ENCODE measurements around the gene THRSP. TPM values are rescaled to one million over a fixed set of nuclear protein-coding genes. Genes with fewer than 3 reads are reported as not detected.

THRSP gene
- total RNA-seq, 4 donors from 2014 or later = not detected

GRCh38 chr11:78066471-78066870 lies 2.8 kb downstream of the THRSP start:
- Histone ChIP-seq H3K4me1 (peaks cover 0 to 14% (median 7%) of the 10 kb centered on the region in 4 donors), H3K36me3 (peaks cover 5 to 41% (median 30%) of the 10 kb centered on the region in 4 donors), H3K9me3 (no peaks in the 10 kb centered on the region), H3K27me3 (no peaks in the 10 kb centered on the region), H3K27ac (replicated peaks in 1 of 4) (no peak overlapping the region), H3K4me3 (no peak overlapping the region)
- DNase-seq (ENCODE audit: extremely low spot score) = no peak
- TF ChIP-seq CTCF (IDR thresholded peaks at IDR 0.05) (no peak), POLR2A (IDR thresholded peaks at IDR 0.05; ENCODE audit: low read depth) (no peak), EP300 (IDR thresholded peaks at IDR 0.05) (no peak), POLR2AphosphoS5 (IDR thresholded peaks at IDR 0.05) (no peak)
- intact Hi-C loops (cut with DNase I) = no loop called here
- 74% methylated on average over 2 of the region's 2 CpGs for WGBS

GRCh38 chr11:78067704-78068103 lies 4.0 kb downstream of the THRSP start:
- 97% methylated on average over 4 of the region's 4 CpGs for WGBS
- peaks cover 5 to 53% (median 41%) of the 10 kb centered on the region in 4 donors for H3K36me3 ChIP-seq

GRCh38 chr11:78069465-78069864 lies 5.8 kb downstream of the THRSP start:
- peaks cover 5 to 54% (median 41%) of the 10 kb centered on the region in 4 donors for H3K36me3 ChIP-seq
- intact Hi-C loops (cut with DNase I) = no loop called here
- no peaks in the 10 kb centered on the region for H3K27me3 ChIP-seq
- H3K4me1 ChIP-seq = peaks cover 0 to 17% (median 7%) of the 10 kb centered on the region in 4 donors
- 60% methylated on average over 2 of the region's 2 CpGs for WGBS
- no peak for TF ChIP-seq CTCF (IDR thresholded peaks at IDR 0.05)
- TF ChIP-seq POLR2AphosphoS5 (IDR thresholded peaks at IDR 0.05) = no peak
- H3K9me3 ChIP-seq = no peaks in the 10 kb centered on the region
- no peak for DNase-seq (ENCODE audit: extremely low spot score)
- H3K27ac ChIP-seq (replicated peaks in 1 of 4) = no peak overlapping the region
- H3K4me3 ChIP-seq = no peak overlapping the region

More at GRCh38 chr11:78067704-78068103, 4.0 kb downstream of the THRSP start:
- H3K9me3 ChIP-seq = no peaks in the 10 kb centered on the region
- TF ChIP-seq POLR2A (IDR thresholded peaks at IDR 0.05; ENCODE audit: low read depth) = no peak
- TF ChIP-seq CTCF (IDR thresholded peaks at IDR 0.05) = no peak
- TF ChIP-seq EP300 (IDR thresholded peaks at IDR 0.05) = no peak
- no peak for TF ChIP-seq POLR2AphosphoS5 (IDR thresholded peaks at IDR 0.05)
- peaks cover 0 to 11% (median 7%) of the 10 kb centered on the region in 4 donors for H3K4me1 ChIP-seq
- no peak for DNase-seq (ENCODE audit: extremely low spot score)
- H3K4me3 ChIP-seq = no peak overlapping the region
- H3K27me3 ChIP-seq = no peaks in the 10 kb centered on the region
- intact Hi-C loops (cut with DNase I) = no loop called here
- no peak overlapping the region for H3K27ac ChIP-seq (replicated peaks in 1 of 4)

- Histone ChIP-seq H3K27ac (replicated peaks in 1 of 4) (no peak overlapping the region), H3K36me3 (peaks cover 5 to 54% (median 41%) of the 10 kb centered on the region in 4 donors), H3K9me3 (no peaks in the 10 kb centered on the region), H3K4me3 (no peak overlapping the region), H3K27me3 (no peaks in the 10 kb centered on the region), H3K4me1 (peaks cover 4 to 28% (median 17%) of the 10 kb centered on the region in 4 donors)
- intact Hi-C loops (cut with DNase I) = no loop called here
- 69% methylated on average over 2 of the region's 2 CpGs for WGBS
- DNase-seq (ENCODE audit: extremely low spot score) = no peak
- TF ChIP-seq POLR2AphosphoS5 (IDR thresholded peaks at IDR 0.05) = no peak
- TF ChIP-seq POLR2A (IDR thresholded peaks at IDR 0.05; ENCODE audit: low read depth) = no peak
- TF ChIP-seq CTCF (IDR thresholded peaks at IDR 0.05) = no peak
- no peak for TF ChIP-seq EP300 (IDR thresholded peaks at IDR 0.05)
Observed at GRCh38 chr11:78070621-78071020, 7.0 kb downstream of the THRSP start.

- TF ChIP-seq POLR2AphosphoS5 (IDR thresholded peaks at IDR 0.05) (no peak), CTCF (IDR thresholded peaks at IDR 0.05) (no peak), POLR2A (IDR thresholded peaks at IDR 0.05; ENCODE audit: low read depth) (no peak), EP300 (IDR thresholded peaks at IDR 0.05) (no peak)
Observed at GRCh38 chr11:78071717-78072116, 8.1 kb downstream of the THRSP start.

More at GRCh38 chr11:78071717-78072116, 8.1 kb downstream of the THRSP start:
- DNase-seq (ENCODE audit: extremely low spot score) = no peak
- H3K9me3 ChIP-seq = no peaks in the 10 kb centered on the region
- H3K36me3 ChIP-seq = peaks cover 5 to 54% (median 41%) of the 10 kb centered on the region in 4 donors
- H3K4me3 ChIP-seq = no peak overlapping the region
- WGBS = 75% methylated on average over 3 of the region's 3 CpGs
- H3K27me3 ChIP-seq = no peaks in the 10 kb centered on the region
- no peak overlapping the region for H3K27ac ChIP-seq (replicated peaks in 1 of 4)
- intact Hi-C loops (cut with DNase I) = no loop called here
- peaks cover 13 to 38% (median 26%) of the 10 kb centered on the region in 4 donors for H3K4me1 ChIP-seq

Data from esophagus muscularis mucosa (tissue), 4 donors.